Measurements from ENCODE around the gene BMPR1A. TPM values are rescaled to one million over a fixed set of nuclear protein-coding genes. Genes with fewer than 3 reads are reported as not detected.
"Not testable (repeated sequence)": the region's sequence is repeated elsewhere in the genome, so short reads cannot be mapped to it uniquely, and the experiment has no call there.

BMPR1A gene
- total RNA-seq, 2 donors from 2014 or later: 37.4 to 50.9 TPM

- Histone ChIP-seq H3K9ac (ENCODE audit: low read depth in 2 of 2, low read length in 2 of 2) (peak overlapping the region in 1 of 2 donors; percentile 46), H3K9me3 (no peaks in the 10 kb centered on the region), H3K27me3 (no peaks in the 10 kb centered on the region), H3K4me1 (no peaks in the 10 kb centered on the region), H3K27ac (no peak overlapping the region), H3K4me3 (no peak overlapping the region), H3K36me3 (no peaks in the 10 kb centered on the region)
- no peak for TF ChIP-seq CTCF (IDR thresholded peaks at IDR 0.05)
- DNase-seq: peak; percentile 57
- intact Hi-C loops (cut with DNase I): loop anchor here (10.0 kb wide), 1 partner anchor 115 kb away; the partner anchor contains the start of genes GLUD1 and SHLD2
These were observed 223.6 kb downstream of the BMPR1A start for GRCh38 chr10:86979977-86980448.

- H3K4me1 ChIP-seq; DNase-seq; H3K27ac ChIP-seq; H3K9me3 ChIP-seq; H3K36me3 ChIP-seq; intact Hi-C loops (cut with DNase I); H3K4me3 ChIP-seq; H3K9ac ChIP-seq (ENCODE audit: low read depth in 2 of 2, low read length in 2 of 2); H3K27me3 ChIP-seq: not testable (repeated sequence)
These were observed 224.6 kb downstream of the BMPR1A start for GRCh38 chr10:86981020-86981419.

GRCh38 chr10:86981716-86982115 is 225.3 kb downstream of the BMPR1A start:
- Histone ChIP-seq H3K4me1 (no peaks in the 10 kb centered on the region), H3K36me3 (no peaks in the 10 kb centered on the region), H3K9ac (ENCODE audit: low read depth in 2 of 2, low read length in 2 of 2) (no peak overlapping the region), H3K4me3 (no peak overlapping the region), H3K27ac (no peak overlapping the region), H3K9me3 (no peaks in the 10 kb centered on the region), H3K27me3 (no peaks in the 10 kb centered on the region)
- no peak for TF ChIP-seq CTCF (IDR thresholded peaks at IDR 0.05)
- intact Hi-C loops (cut with DNase I): no loop called here
- no peak for DNase-seq

Other genes starting within 250 kb of the BMPR1A start
- gene WAPL, start 234.8 kb upstream of the BMPR1A start, total RNA-seq: 10 to 100 TPM; 32.7 to 33.9 TPM
- not detected for gene OPN4, start 102.1 kb upstream of the BMPR1A start, total RNA-seq
- 1 to 10 TPM in 1 of 2 donors, under 1 TPM in 1; 0.72 to 4.7 TPM for gene LDB3, start 88.1 kb upstream of the BMPR1A start, total RNA-seq
- 1 to 10 TPM; 3.4 to 7.4 TPM for gene MMRN2, start 201.0 kb downstream of the BMPR1A start, total RNA-seq
- gene SNCG, start 202.0 kb downstream of the BMPR1A start, total RNA-seq: 1 to 10 TPM; 2.6 to 6.6 TPM
- 10 to 100 TPM; 41.5 to 91.2 TPM for gene ADIRF, start 211.9 kb downstream of the BMPR1A start, total RNA-seq